PC-3 (cell line): ENCODE results near the gene PRKCE.

ENCODE experiments used
- EZH2 ChIP-seq: fragments of 300-600 bp; sonication (generic); IDR thresholded peaks from one replicate; pipeline ENCODE4 v1.6.1; 2017; ENCODE audit warnings: antibody characterized with exemption, mild to moderate bottlenecking, low read length; ENCODE audit not compliant: unreplicated experiment
- EZH2phosphoT487 ChIP-seq: fragments of 300-600 bp; sonication (generic); IDR thresholded peaks from 2 replicates; pipeline ENCODE4 v1.6.1; 2018; ENCODE audit warnings: mild to moderate bottlenecking, antibody characterized with exemption, low read length, borderline replicate concordance
- TF ChIP-seq, protein P1 (sequence below): fragments of 300-600 bp; sonication (generic); conservative IDR thresholded peaks from 2 replicates; pipeline ENCODE4 v1.5.1; 2017; ENCODE audit warnings: antibody characterized with exemption, low read depth, mild to moderate bottlenecking, low read length

GRCh38 chr2:46002507-46002883 is 351.0 kb downstream of the PRKCE start:
- TF ChIP-seq, protein P1, sequence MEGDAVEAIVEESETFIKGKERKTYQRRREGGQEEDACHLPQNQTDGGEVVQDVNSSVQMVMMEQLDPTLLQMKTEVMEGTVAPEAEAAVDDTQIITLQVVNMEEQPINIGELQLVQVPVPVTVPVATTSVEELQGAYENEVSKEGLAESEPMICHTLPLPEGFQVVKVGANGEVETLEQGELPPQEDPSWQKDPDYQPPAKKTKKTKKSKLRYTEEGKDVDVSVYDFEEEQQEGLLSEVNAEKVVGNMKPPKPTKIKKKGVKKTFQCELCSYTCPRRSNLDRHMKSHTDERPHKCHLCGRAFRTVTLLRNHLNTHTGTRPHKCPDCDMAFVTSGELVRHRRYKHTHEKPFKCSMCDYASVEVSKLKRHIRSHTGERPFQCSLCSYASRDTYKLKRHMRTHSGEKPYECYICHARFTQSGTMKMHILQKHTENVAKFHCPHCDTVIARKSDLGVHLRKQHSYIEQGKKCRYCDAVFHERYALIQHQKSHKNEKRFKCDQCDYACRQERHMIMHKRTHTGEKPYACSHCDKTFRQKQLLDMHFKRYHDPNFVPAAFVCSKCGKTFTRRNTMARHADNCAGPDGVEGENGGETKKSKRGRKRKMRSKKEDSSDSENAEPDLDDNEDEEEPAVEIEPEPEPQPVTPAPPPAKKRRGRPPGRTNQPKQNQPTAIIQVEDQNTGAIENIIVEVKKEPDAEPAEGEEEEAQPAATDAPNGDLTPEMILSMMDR = no peak
- TF ChIP-seq EZH2 (no peak), EZH2phosphoT487 (no peak)
